ENCODE measurements around the gene MAGI2. TPM values are rescaled to one million over a fixed set of nuclear protein-coding genes. Genes with fewer than 3 reads are reported as not detected.
A peak's percentile ranks its signal among the peaks of the same experiment; 100 is the strongest.

Gene MAGI2
- total RNA-seq, 1 experiment from 2014 or later: 14.3 TPM

DNA sequence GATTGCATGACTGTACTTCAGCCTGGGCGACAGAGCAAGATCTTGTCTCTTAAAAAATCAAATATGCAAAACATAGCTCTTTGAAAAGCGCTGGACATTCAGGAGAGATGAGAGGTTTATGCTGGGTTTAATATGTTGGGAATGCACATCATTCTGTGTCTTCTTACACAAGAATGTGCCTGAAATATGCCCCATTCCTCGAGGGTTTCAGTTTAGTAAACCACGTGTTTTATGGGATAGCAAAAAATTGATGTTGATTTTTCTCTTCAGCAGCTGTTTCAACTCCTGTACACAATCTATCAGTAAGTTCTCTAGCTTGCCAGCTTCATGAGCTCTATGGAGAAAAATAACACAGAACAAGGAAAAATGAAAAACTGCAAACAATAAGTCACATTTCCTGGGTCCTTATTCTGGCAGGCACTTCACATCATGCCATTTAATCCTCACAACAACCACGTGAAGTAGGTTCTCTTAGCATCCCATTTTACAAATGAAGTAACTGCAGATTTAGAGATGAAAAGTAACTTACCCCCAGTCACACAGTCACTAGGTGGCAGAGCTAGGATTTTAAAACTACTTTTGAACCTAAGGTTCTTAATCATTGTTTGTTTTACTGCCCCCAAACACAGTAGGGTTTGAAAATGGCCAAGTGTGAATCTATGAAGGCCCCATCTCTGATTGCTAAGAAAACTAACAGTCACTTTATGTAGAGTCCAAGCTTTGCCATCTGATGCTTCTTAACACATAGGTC is 1231.3 kb downstream of the MAGI2 start:
- no peaks in the 10 kb centered on the region for H3K79me2 ChIP-seq (ENCODE audit: insufficient read depth, low read length)
- no peak overlapping the region for H2AK5ac ChIP-seq (ENCODE audit: insufficient read length, low read length)
- H3K14ac ChIP-seq (ENCODE audit: insufficient read depth, low read length): no peak overlapping the region
- no CpG with 5 or more reads among the region's 5 CpGs for WGBS (ENCODE audit: extremely low coverage, insufficient read length, low lambda C conversion rate)
- no peak overlapping the region for H3T11ph ChIP-seq (ENCODE audit: low read length)
- H4K8ac ChIP-seq (replicated peaks; ENCODE audit: insufficient read length, low read depth, low read length): no peak overlapping the region
- no peak overlapping the region for H3K4me3 Mint-ChIP-seq
- H3K9ac ChIP-seq (ENCODE audit: extremely low read depth, insufficient read length, low read length): no peak overlapping the region
- no peaks in the 10 kb centered on the region for H3K27me3 ChIP-seq (ENCODE audit: insufficient read depth, low read length)
- no peak overlapping the region for H4K5ac ChIP-seq (ENCODE audit: insufficient read length, low read depth, low read length)
- H2BK12ac ChIP-seq (ENCODE audit: insufficient read length, low read depth, low read length): no peak overlapping the region
- H3K9me3 Mint-ChIP-seq: no peaks in the 10 kb centered on the region; a peak in 1 of 5 replicates
- peaks cover 2% of the 10 kb centered on the region for H4K20me1 ChIP-seq (ENCODE audit: control insufficient read depth, insufficient read depth, insufficient read length)
- TF ChIP-seq CTCF (conservative IDR thresholded peaks at IDR 0.05): peak; percentile 22; the same call in 1 of the 3 replicates
- no peak overlapping the region for H3K27ac Mint-ChIP-seq
- H4K91ac ChIP-seq (ENCODE audit: insufficient read length, low read depth, low read length): no peak overlapping the region
- H3K4ac ChIP-seq (ENCODE audit: low read depth, low read length): no peak overlapping the region
- no peak overlapping the region for H2AFZ ChIP-seq (ENCODE audit: low read length)
- H3K9me3 ChIP-seq (ENCODE audit: control insufficient read depth, low read depth, low read length): no peaks in the 10 kb centered on the region
- no peak overlapping the region for H3K23ac ChIP-seq (ENCODE audit: insufficient read length, low read depth, low read length)
- no peak overlapping the region for H3K56ac ChIP-seq (ENCODE audit: insufficient read length, low read depth, low read length)
- H3K18ac ChIP-seq (ENCODE audit: insufficient read length, low read depth, low read length): no peak overlapping the region
- peaks cover 0 to 3% (median 0%) of the 10 kb centered on the region in 3 experiments; a peak in 1 of 7 replicates for H3K36me3 Mint-ChIP-seq (ENCODE audit: insufficient read depth in 1 of 3, low read depth in 3 of 3)
- H3K4me1 ChIP-seq (ENCODE audit: insufficient read depth, low read length): no peaks in the 10 kb centered on the region
- peaks cover 2 to 6% of the 10 kb centered on the region in 2 experiments; a peak in 3 of 4 replicates for H3K4me1 Mint-ChIP-seq
- H2BK120ac ChIP-seq (ENCODE audit: low read depth, low read length, poor library complexity, severe bottlenecking): no peak overlapping the region
- no peaks in the 10 kb centered on the region for H3K79me1 ChIP-seq (ENCODE audit: insufficient read depth, low read depth, low read length, poor library complexity, severe bottlenecking)
- H2BK20ac ChIP-seq (ENCODE audit: low read depth, low read length, poor library complexity, severe bottlenecking): no peak overlapping the region
- no peak overlapping the region for H2BK5ac ChIP-seq (ENCODE audit: insufficient read length, low read length)
- no peak overlapping the region for H2BK15ac ChIP-seq (ENCODE audit: low read depth, low read length)
- no peaks in the 10 kb centered on the region for H3K27me3 Mint-ChIP-seq (ENCODE audit: low read depth)
- DNase-seq: no peak
- H3K23me2 ChIP-seq (ENCODE audit: insufficient read length, low read depth, low read length, poor library complexity, severe bottlenecking): no peaks in the 10 kb centered on the region
- H3K4me2 ChIP-seq (ENCODE audit: insufficient read depth, insufficient read length, low read length): no peak overlapping the region
- H3K27ac ChIP-seq (ENCODE audit: insufficient read length, low read depth, low read length): no peak overlapping the region
